ENCODE data around the gene NF1. TPM values are rescaled to one million over a fixed set of nuclear protein-coding genes. Genes with fewer than 3 reads are reported as not detected.

NF1 gene
- total and polyA plus RNA-seq, 9 donors = 13.8 to 30.4 (median 22.8) TPM

DNA sequence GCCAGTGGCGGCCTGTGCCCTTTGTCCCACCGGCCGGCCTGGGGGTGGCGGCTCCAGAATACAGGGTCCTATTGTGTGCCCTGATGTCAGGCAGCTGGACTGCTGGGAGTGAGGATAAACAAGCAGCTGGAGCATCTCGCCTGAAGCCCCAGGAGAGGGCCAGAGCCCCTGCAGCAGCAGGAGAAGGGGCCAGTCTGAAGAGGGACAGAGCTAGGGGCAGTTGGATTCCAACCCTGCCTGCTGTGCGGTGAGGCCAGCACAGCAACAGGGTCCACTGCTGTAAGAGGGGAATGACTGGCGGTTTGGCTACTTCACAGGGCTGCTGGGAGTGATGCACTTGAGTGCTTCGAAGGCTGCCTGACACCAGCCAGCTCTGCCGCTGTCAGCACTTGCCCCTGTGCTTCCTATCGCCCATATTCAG, 321.7 kb downstream of the NF1 start:
- no peak for DNase-seq
- H3K27me3 ChIP-seq (ENCODE audit: control insufficient read depth, insufficient read depth, low read length) = no peaks in the 10 kb centered on the region
- no peaks in the 10 kb centered on the region for H3K9me3 ChIP-seq (replicated peaks; ENCODE audit: control insufficient read depth, low read depth, low read length)
- H3K4me1 ChIP-seq (ENCODE audit: control insufficient read depth, insufficient read depth, low read length) = peaks cover 30% of the 10 kb centered on the region
- no peak overlapping the region for H3K27ac ChIP-seq (ENCODE audit: low read length)
- no peak overlapping the region for H3K4me3 ChIP-seq (ENCODE audit: low read length)
- WGBS (ENCODE audit: insufficient coverage) = 32% methylated on average over 10 of the region's 10 CpGs
- no peaks in the 10 kb centered on the region for H3K36me3 ChIP-seq (ENCODE audit: control insufficient read depth, insufficient read depth, low read length)

DNA sequence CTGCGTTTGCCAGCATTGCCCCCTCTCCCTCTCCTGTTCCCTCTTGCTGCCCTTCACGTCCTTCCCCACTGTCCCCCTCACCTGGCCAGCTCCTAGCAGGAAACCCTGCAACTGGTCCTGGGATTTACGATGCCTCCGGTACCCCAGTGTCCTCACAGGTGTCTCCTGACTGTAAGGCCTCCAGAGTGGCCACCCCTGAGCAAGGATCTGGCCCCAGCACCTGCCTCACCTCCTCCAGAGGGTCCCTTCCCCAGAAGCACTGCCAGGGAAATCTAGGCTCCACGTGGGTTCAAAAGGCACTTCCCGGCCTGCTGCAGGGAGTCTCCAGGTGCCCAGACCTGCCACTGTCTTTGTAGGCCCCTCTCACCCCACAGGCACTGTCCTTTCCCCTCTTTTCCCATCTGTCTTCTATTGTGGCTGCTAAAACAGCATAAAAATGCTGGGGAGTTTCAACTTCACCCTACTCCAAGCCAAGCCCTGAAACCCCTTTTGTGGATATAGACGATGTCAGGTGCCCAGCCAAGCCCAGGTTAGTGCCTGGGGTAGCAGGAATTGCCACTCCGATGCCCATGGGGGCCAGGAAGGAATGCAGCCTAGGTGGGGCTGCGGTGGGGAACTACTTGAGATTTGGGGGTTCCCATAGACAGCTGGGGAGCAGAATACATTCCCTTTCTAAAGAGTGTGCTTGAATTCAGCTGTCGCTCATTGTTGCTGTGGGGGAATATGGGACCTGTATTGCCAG, 322.4 kb downstream of the NF1 start:
- no peaks in the 10 kb centered on the region for H3K9me3 ChIP-seq (replicated peaks; ENCODE audit: control insufficient read depth, low read depth, low read length)
- no peaks in the 10 kb centered on the region for H3K36me3 ChIP-seq (ENCODE audit: control insufficient read depth, insufficient read depth, low read length)
- no peak for DNase-seq
- no peak overlapping the region for H3K4me3 ChIP-seq (ENCODE audit: low read length)
- no peaks in the 10 kb centered on the region for H3K27me3 ChIP-seq (ENCODE audit: control insufficient read depth, insufficient read depth, low read length)
- peaks cover 30% of the 10 kb centered on the region for H3K4me1 ChIP-seq (ENCODE audit: control insufficient read depth, insufficient read depth, low read length)
- WGBS (ENCODE audit: insufficient coverage) = 61% methylated on average over 10 of the region's 10 CpGs
- H3K27ac ChIP-seq (ENCODE audit: low read length) = no peak overlapping the region

DNA sequence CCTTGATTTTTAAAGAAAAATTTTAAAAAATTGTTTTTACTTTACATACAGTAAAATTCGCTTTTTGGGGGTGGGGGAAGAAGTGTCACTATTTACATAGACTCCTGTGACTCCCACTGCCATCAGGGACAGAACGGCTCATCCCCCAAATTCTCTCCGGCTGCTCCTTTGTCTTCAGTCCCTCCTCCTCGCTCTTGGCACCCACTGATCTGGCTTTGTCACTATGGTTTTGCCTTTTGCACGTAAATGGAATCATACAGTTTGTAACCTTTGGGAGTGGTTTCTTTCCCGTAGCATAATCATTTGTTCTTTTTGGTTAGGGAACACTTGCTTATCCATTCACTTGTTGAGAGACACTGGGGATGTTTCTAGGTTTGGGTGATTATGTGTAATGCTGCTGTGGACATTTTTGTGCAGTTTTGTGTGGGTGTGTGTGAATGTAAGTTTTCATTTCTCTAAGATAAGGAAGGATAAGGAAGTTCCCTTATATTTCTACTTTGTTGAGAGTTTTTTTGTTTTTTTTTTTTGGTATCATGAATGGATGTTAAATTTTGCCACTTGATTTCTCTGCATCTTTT, 324.1 kb downstream of the NF1 start:
- no peaks in the 10 kb centered on the region for H3K36me3 ChIP-seq (ENCODE audit: control insufficient read depth, insufficient read depth, low read length)
- peaks cover 20% of the 10 kb centered on the region for H3K4me1 ChIP-seq (ENCODE audit: control insufficient read depth, insufficient read depth, low read length)
- no peak overlapping the region for H3K4me3 ChIP-seq (ENCODE audit: low read length)
- WGBS (ENCODE audit: insufficient coverage) = no CpG with 5 or more reads among the region's 6 CpGs
- H3K27ac ChIP-seq (ENCODE audit: low read length) = no peak overlapping the region
- no peaks in the 10 kb centered on the region for H3K27me3 ChIP-seq (ENCODE audit: control insufficient read depth, insufficient read depth, low read length)
- no peak for DNase-seq
- peaks cover 3% of the 10 kb centered on the region for H3K9me3 ChIP-seq (replicated peaks; ENCODE audit: control insufficient read depth, low read depth, low read length)

DNA sequence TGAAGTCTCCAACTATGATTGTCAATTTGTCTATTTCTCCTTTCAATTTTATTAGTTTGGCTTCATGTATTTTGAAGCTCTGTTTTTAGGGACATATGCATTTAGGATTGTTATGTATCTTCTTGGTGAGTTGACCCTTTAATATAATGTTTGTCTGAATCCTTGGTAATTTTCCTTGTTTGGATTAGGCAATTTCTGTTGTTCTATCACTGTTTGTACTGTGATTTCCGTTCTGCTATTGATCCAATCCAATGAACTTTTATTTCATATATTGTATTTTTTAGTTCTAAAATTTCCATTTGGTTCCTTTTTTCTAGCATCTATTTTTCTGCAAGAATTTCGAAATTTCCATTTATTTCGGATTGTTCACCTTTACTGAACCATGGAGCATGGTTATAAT, 327.7 kb downstream of the NF1 start:
- no CpG with 5 or more reads among the region's 3 CpGs for WGBS (ENCODE audit: insufficient coverage)
- Histone ChIP-seq H3K9me3 (replicated peaks; ENCODE audit: control insufficient read depth, low read depth, low read length) (peaks cover 3% of the 10 kb centered on the region), H3K27ac (ENCODE audit: low read length) (no peak overlapping the region), H3K4me3 (ENCODE audit: low read length) (no peak overlapping the region), H3K4me1 (ENCODE audit: control insufficient read depth, insufficient read depth, low read length) (peaks cover 15% of the 10 kb centered on the region), H3K27me3 (ENCODE audit: control insufficient read depth, insufficient read depth, low read length) (no peaks in the 10 kb centered on the region), H3K36me3 (ENCODE audit: control insufficient read depth, insufficient read depth, low read length) (no peaks in the 10 kb centered on the region)
- DNase-seq = no peak

DNA sequence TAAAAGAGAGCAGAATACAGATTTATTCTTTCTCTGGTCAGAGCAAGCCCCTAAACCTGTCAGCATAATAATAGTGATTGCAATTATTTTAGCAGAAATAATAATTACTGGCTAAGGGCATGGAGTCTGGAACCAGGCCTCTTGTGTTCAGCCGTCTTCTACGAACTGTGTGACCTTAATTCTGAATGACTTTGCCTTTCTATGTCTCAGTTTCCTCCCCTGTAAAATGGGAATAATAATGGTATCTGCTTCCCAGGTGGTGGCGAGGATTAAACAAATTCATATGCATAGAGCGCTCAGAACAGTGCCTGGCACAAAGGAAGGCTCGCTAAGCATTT, 330.1 kb downstream of the NF1 start:
- no peak for DNase-seq
- Histone ChIP-seq H3K27me3 (ENCODE audit: control insufficient read depth, insufficient read depth, low read length) (peaks cover under 1% of the 10 kb centered on the region), H3K4me1 (ENCODE audit: control insufficient read depth, insufficient read depth, low read length) (peaks cover 25% of the 10 kb centered on the region)

DNA sequence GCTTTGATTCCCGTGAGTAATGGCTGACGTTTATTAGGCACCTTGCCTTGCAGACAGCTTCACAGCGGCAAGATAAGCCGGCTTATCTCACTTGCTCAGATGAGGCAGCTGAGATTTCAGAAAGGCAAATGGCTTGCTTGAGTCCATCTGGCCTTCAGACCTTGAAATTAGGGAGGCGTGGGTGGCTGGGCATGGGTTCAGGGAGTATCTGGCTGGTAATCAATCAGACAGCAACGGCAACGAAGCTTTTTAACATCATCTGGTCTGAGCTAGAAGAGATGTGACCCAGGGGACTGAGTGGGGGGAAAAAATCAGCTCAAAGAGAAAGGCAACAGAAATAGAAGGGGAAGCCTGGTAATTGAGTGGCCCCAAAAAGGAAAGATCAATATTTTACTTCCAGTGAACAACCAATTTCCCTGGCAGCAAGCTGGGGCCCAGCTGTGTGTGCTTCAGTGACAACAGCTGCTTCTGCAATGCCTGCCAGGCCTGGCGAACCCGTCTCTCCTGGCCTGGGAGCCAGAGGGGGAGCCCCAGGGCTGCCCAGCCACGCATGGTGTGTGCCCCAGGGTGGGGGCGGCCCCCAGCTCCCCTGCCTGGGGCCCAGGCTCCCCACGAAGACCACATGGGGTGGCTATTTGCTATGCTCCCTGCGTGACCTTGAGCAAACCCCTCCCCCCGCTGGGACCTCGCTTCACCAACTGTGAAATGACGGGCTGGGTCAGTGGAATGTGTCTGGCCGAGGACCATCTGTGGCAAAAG, 330.7 kb downstream of the NF1 start:
- Histone ChIP-seq H3K36me3 (ENCODE audit: control insufficient read depth, insufficient read depth, low read length) (no peaks in the 10 kb centered on the region), H3K4me1 (ENCODE audit: control insufficient read depth, insufficient read depth, low read length) (peaks cover 25% of the 10 kb centered on the region), H3K9me3 (replicated peaks; ENCODE audit: control insufficient read depth, low read depth, low read length) (peaks cover 3% of the 10 kb centered on the region), H3K27ac (ENCODE audit: low read length) (peak overlapping the region; percentile 20), H3K4me3 (ENCODE audit: low read length) (no peak overlapping the region), H3K27me3 (ENCODE audit: control insufficient read depth, insufficient read depth, low read length) (peaks cover 3% of the 10 kb centered on the region)
- DNase-seq = peak; percentile 75
- 10% methylated on average over 12 of the region's 17 CpGs for WGBS (ENCODE audit: insufficient coverage)

More for the DNA sequence above, 330.1 kb downstream of the NF1 start:
- Histone ChIP-seq H3K36me3 (ENCODE audit: control insufficient read depth, insufficient read depth, low read length) (no peaks in the 10 kb centered on the region), H3K9me3 (replicated peaks; ENCODE audit: control insufficient read depth, low read depth, low read length) (peaks cover 3% of the 10 kb centered on the region), H3K27ac (ENCODE audit: low read length) (no peak overlapping the region), H3K4me3 (ENCODE audit: low read length) (no peak overlapping the region)
- 19% methylated on average over 3 of the region's 5 CpGs for WGBS (ENCODE audit: insufficient coverage)

Other genes starting within 250 kb of the NF1 start
- gene TEFM, start 188.7 kb upstream of the NF1 start, total RNA-seq = 16.4 TPM
- gene TEFM, start 188.7 kb upstream of the NF1 start, polyA plus RNA-seq (ENCODE audit: insufficient read depth in 1 of 8, insufficient read length in 8 of 8, low replicate concordance in 1 of 8) = 10 to 100 TPM; 10.3 to 13.7 (median 11.8) TPM
- gene ADAP2, start 173.0 kb upstream of the NF1 start, total RNA-seq = 7.9 TPM
- 1 to 10 TPM; 3.9 to 6.6 (median 5.8) TPM for gene ADAP2, start 173.0 kb upstream of the NF1 start, polyA plus RNA-seq (ENCODE audit: insufficient read depth in 1 of 8, insufficient read length in 8 of 8, low replicate concordance in 1 of 8)
- gene RNF135, start 123.9 kb upstream of the NF1 start, total RNA-seq = 9.3 TPM
- gene RNF135, start 123.9 kb upstream of the NF1 start, polyA plus RNA-seq (ENCODE audit: insufficient read depth in 1 of 8, insufficient read length in 8 of 8, low replicate concordance in 1 of 8) = 10 to 100 TPM in 3 of 8 donors, 1 to 10 TPM in 5; 7.8 to 11.2 (median 9.2) TPM
- gene OMG, start 202.3 kb downstream of the NF1 start, total RNA-seq = 0.13 TPM
- gene OMG, start 202.3 kb downstream of the NF1 start, polyA plus RNA-seq (ENCODE audit: insufficient read depth in 1 of 8, insufficient read length in 8 of 8, low replicate concordance in 1 of 8) = under 1 TPM; 0.20 to 0.77 (median 0.38) TPM
- gene EVI2B, start 219.1 kb downstream of the NF1 start, total RNA-seq = 0.66 TPM
- 1 to 10 TPM; 1.2 to 3.8 (median 2.5) TPM for gene EVI2B, start 219.1 kb downstream of the NF1 start, polyA plus RNA-seq (ENCODE audit: insufficient read depth in 1 of 8, insufficient read length in 8 of 8, low replicate concordance in 1 of 8)
- 2.6 TPM for gene EVI2A, start 226.6 kb downstream of the NF1 start, total RNA-seq
- gene EVI2A, start 226.6 kb downstream of the NF1 start, polyA plus RNA-seq (ENCODE audit: insufficient read depth in 1 of 8, insufficient read length in 8 of 8, low replicate concordance in 1 of 8) = 1 to 10 TPM; 1.2 to 2.4 (median 1.8) TPM